Heart left ventricle (tissue), 16 donors: Measurements from ENCODE around the gene ZFAND3. TPM values are rescaled to one million over a fixed set of nuclear protein-coding genes. Genes with fewer than 3 reads are reported as not detected.

Source experiments
- ATAC-seq, 4 donors: fragments of 200-7000 bp; cut with Tn5 transposase; one replicate each; pipeline ENCODE4 v1.9.1; 2020 to 2022; ENCODE audit warnings: moderate library complexity in 4 of 4, mild to moderate bottlenecking in 3 of 4, moderate number of reproducible peaks in 1 of 4
- DNase-seq, 5 donors: peaks; one replicate each; pipeline ENCODE4 v3.0.0-alpha.2; 2020
- H3K27ac ChIP-seq, 12 donors: fragments of 200-600 bp; sonication (generic) in 4 of 12; one replicate each; pipeline versions ENCODE4 v1.5.0 to v1.8.0; 2016 to 2022; ENCODE audit warnings: mild to moderate bottlenecking in 2 of 12
- H3K27me3 ChIP-seq, 9 donors: fragments of 200-600 bp; sonication (generic) in 2 of 9; one replicate each; pipeline versions ENCODE4 v1.5.1 to v1.8.0; 2016 to 2022; ENCODE audit warnings: mild to moderate bottlenecking in 3 of 9
- H3K36me3 ChIP-seq, 9 donors: fragments of 200-600 bp; sonication (generic) in 2 of 9; one replicate each; pipeline versions ENCODE4 v1.5.0 to v1.8.0; 2018 to 2022; ENCODE audit warnings: mild to moderate bottlenecking in 2 of 9
- H3K4me1 ChIP-seq, 12 donors: fragments of 200-600 bp; sonication (generic) in 4 of 12; one replicate each; pipeline versions ENCODE4 v1.5.0 to v1.8.0; 2016 to 2022; ENCODE audit warnings: mild to moderate bottlenecking in 3 of 12
- H3K4me3 ChIP-seq, 12 donors: fragments of 200-600 bp; sonication (generic) in 4 of 12; one replicate each; pipeline versions ENCODE4 v1.5.0 to v1.8.0; 2017 to 2022; ENCODE audit warnings: mild to moderate bottlenecking in 9 of 12, moderate library complexity in 4 of 12
- H3K9me3 ChIP-seq, 12 donors: fragments of 200-600 bp; sonication (generic) in 4 of 12; one replicate each; pipeline versions ENCODE4 v1.5.0 to v1.8.0; 2016 to 2022; ENCODE audit warnings: mild to moderate bottlenecking in 1 of 12
- POLR2A ChIP-seq, 2 donors: fragments of 450-650 bp; IDR thresholded peaks; one replicate each; pipeline ENCODE4 v1.6.1; 2017; ENCODE audit warnings: antibody characterized with exemption in 2 of 2, mild to moderate bottlenecking in 2 of 2, moderate library complexity in 2 of 2
- WGBS, 4 donors: extraction: QIAGEN DNeasy Blood & Tissue Kit in 2 of 4; methylation state at CpG; one replicate each; pipeline versions ENCODE4 v1.1.5 to v1.1.7; 2013 to 2018; 5-methylcytosine and 5-hydroxymethylcytosine counted together
- intact Hi-C, 10 donors: fragments of 100-400 bp; cut with DNase I; formaldehyde crosslinking; loops; one replicate each; pipeline versions ENCODE4 v1.11.1 to v1.14.2; 2022
- polyA plus RNA-seq, 2 donors: library from polyadenylated mRNA; stranded (reverse); fragments of 200-250 nt; gene quantifications; one replicate each; pipeline ENCODE4 v1.2.3, GENCODE V29; 2013
- total RNA-seq, 9 donors: library from RNA; depleted of rRNA in 2 of 9; stranded (reverse); fragments of >200 nt in 2 of 9; fragmentation: NEBNext Ultra II Directional in 3 of 9; extraction: Animal tissue kit (Norgen Biotek cat#: 25700) in 3 of 9; gene quantifications; one replicate each; pipeline versions ENCODE4 v1.1.0 to v1.2.4, GENCODE V29; 2016 to 2023
- TF ChIP-seq, protein P1 (sequence below), 12 donors: fragments of 200-600 bp; sonication (generic) in 4 of 12; IDR thresholded peaks; one replicate each; pipeline versions ENCODE4 v1.5.0 to v1.8.0; 2018 to 2022; ENCODE audit warnings: antibody characterized with exemption in 12 of 12, mild to moderate bottlenecking in 5 of 12
- donor health status: ischemic (EF 13 %, LVEDD 7.1; RV severe dilation, severe dysfunction).
- donor health status: healthy with polysubstance abuse.
- donor health status: DM: no; HTN: yes; CAD: no.
- donor health status: DM: no; HTN: no; CAD: no.
- donor health status: ischemic (EF 25% LVEDD 6.9; RV normal size, moderate dysfunction).
- donor health status: ischemic (EF 25% LVEDD 5.7; RV mildly dilated, moderate dysfunction).
- donor health status: healthy.
- donor health status: DM: yes; HTN: yes; CAD: no.
- donor health status: ischemic (EF 35%, LVEDD 5.7; RV mildly dilated, moderate dysfunction).
- donor health status: nonischemic (EF 11% LVEDD 7.7; RV severe dilation, severe dysfunction).
- donor health status: DM: yes; HTN: yes; CAD: no.
- donor health status: PGD.
- donor health status: ischemic (EF 29% LVEDD 5.4; RV normal size, mild dysfunction).
- donor health status: nonischemic (EF 23%, LVEDD 6.1; RV moderate dilation, normal function).

ZFAND3 gene
- total and polyA plus RNA-seq, 11 donors: 29.1 to 114 (median 88.2) TPM

DNA sequence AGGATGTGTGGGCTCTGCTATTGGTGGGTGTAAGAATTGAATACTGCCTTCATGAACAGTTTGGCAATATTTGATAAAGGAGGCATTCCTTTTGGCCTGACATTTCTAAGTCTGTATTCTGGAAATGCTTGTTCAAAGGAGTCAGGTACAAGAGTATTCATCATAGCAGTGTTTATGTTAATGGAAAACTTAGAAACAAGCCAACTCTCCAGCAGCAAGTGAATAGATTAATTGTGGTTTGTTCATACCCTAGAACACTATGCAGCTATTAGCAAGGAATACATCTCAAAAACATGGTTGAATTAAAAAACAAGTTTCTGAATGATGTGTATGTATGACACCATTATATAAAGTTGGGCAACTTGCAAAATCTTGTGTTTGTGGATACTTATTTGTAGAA, 195.8 kb downstream of the ZFAND3 start:
- peaks cover 0 to 16% (median 0%) of the 10 kb centered on the region in 12 donors for H3K9me3 ChIP-seq
- H3K4me1 ChIP-seq: peaks cover 0 to 20% (median under 1%) of the 10 kb centered on the region in 12 donors
- no peaks in the 10 kb centered on the region for H3K36me3 ChIP-seq
- H3K4me3 ChIP-seq: no peak overlapping the region
- ATAC-seq: no peak
- intact Hi-C loops: loop anchor here in 7 of 10 donors (10.0 kb wide), 2 partner anchors 221 to 311 kb away; no protein-coding TSS in a partner anchor
- no peak for TF ChIP-seq POLR2A (IDR thresholded peaks at IDR 0.05)
- TF ChIP-seq, protein P1, sequence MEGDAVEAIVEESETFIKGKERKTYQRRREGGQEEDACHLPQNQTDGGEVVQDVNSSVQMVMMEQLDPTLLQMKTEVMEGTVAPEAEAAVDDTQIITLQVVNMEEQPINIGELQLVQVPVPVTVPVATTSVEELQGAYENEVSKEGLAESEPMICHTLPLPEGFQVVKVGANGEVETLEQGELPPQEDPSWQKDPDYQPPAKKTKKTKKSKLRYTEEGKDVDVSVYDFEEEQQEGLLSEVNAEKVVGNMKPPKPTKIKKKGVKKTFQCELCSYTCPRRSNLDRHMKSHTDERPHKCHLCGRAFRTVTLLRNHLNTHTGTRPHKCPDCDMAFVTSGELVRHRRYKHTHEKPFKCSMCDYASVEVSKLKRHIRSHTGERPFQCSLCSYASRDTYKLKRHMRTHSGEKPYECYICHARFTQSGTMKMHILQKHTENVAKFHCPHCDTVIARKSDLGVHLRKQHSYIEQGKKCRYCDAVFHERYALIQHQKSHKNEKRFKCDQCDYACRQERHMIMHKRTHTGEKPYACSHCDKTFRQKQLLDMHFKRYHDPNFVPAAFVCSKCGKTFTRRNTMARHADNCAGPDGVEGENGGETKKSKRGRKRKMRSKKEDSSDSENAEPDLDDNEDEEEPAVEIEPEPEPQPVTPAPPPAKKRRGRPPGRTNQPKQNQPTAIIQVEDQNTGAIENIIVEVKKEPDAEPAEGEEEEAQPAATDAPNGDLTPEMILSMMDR (IDR thresholded peaks at IDR 0.05): no peak
- no peaks in the 10 kb centered on the region for H3K27me3 ChIP-seq
- no peak overlapping the region for H3K27ac ChIP-seq
- no peak for DNase-seq

DNA sequence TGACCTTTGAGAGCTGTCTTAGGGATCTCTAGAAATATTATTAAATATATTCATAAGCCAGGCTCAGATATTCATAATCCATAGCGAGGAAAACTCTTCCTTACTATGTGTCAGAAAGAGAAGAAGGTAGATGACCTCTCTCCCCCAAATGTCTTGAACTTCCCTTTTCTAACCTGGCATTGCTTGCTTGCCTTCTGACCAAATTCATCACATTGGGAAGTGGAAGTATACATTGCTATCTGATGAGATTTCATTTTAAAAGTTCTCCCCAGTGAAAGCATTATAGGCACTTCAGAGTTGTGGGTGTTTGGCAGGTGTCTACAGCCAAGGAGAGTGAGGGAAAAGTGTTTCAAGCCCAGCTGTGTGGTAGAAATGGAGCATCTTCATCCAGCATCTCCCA, 197.3 kb downstream of the ZFAND3 start:
- Histone ChIP-seq H3K4me3 (no peak overlapping the region), H3K27me3 (no peaks in the 10 kb centered on the region), H3K27ac (no peak overlapping the region), H3K36me3 (no peaks in the 10 kb centered on the region), H3K4me1 (peaks cover 0 to 29% (median 12%) of the 10 kb centered on the region in 12 donors), H3K9me3 (peaks cover 0 to 3% (median 0%) of the 10 kb centered on the region in 12 donors)
- no peak for ATAC-seq
- no peak for TF ChIP-seq POLR2A (IDR thresholded peaks at IDR 0.05)
- TF ChIP-seq, protein P1 (IDR thresholded peaks at IDR 0.05): no peak
- DNase-seq: no peak
- 92 to 97% (median 95%) methylated on average over 1 of the region's 1 CpG for WGBS, 4 donors
- intact Hi-C loops: loop anchor here in 7 of 10 donors (10.0 kb wide), 2 partner anchors 222 to 312 kb away; no protein-coding TSS in a partner anchor

DNA sequence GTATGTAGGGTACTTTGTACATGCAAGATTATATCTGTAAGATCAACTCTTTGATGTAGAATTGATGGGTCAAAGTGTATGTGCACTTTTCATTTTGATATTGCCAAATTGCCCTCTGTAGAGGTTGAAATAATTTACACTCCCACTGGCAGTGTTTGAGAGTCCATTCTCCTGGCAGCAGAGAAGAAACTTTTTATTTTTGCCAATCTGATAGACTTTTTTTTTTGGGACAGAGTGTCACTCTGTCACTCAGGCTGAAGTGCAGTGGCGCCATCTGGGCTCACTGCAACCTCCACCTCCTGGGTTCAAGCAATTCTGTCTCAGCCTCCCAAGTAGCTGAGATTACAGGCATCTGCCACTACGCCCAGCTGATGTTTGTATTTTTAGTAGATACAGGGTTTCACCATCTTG, 199.2 kb downstream of the ZFAND3 start:
- 62 to 85% (median 83%) methylated on average over 2 of the region's 2 CpGs for WGBS, 4 donors
- H3K4me1 ChIP-seq: peaks cover 0 to 29% (median 15%) of the 10 kb centered on the region in 12 donors

DNA sequence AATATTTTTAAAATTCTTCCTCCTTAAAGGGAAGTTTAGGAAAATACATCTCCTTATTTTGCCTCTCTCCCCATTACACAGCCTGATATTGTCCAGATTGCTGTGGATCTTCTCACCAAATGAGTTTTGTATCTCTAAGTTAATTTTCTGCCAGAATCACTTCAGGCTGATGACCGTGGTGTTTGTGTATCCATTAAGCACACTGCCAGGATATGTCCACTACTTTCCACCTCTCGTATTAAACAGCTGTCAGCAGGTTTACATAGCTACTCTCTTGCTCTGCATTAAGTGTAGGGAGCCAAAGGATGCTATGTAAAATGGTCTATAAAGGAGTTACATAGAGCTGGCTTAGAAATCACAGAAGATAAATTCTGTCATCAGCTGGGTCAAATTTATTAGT, 201.1 kb downstream of the ZFAND3 start:
- 33 to 53% (median 47%) methylated on average over 2 of the region's 2 CpGs for WGBS, 4 donors
- no peak overlapping the region for H3K4me3 ChIP-seq
- ATAC-seq (peak in 1 of 4 donors; percentile 28), DNase-seq (no peak)
- intact Hi-C loops: loop anchor here in 1 of 10 donors (10.0 kb wide), 1 partner anchor 474 kb away; no protein-coding TSS in a partner anchor
- TF ChIP-seq, protein P1 (IDR thresholded peaks at IDR 0.05): no peak
- TF ChIP-seq POLR2A (IDR thresholded peaks at IDR 0.05): no peak
- H3K27ac ChIP-seq: no peak overlapping the region
- H3K36me3 ChIP-seq: no peaks in the 10 kb centered on the region
- no peaks in the 10 kb centered on the region for H3K27me3 ChIP-seq
- peaks cover 0 to 29% (median 15%) of the 10 kb centered on the region in 12 donors for H3K4me1 ChIP-seq
- H3K9me3 ChIP-seq: peaks cover 0 to 10% (median 2%) of the 10 kb centered on the region in 12 donors

More for the DNA sequence above, 199.2 kb downstream of the ZFAND3 start:
- Histone ChIP-seq H3K27ac (no peak overlapping the region), H3K27me3 (no peaks in the 10 kb centered on the region), H3K36me3 (no peaks in the 10 kb centered on the region), H3K9me3 (no peaks in the 10 kb centered on the region), H3K4me3 (no peak overlapping the region)
- intact Hi-C loops: loop anchor here in 7 of 10 donors (10.0 kb wide), 2 partner anchors 224 to 314 kb away; no protein-coding TSS in a partner anchor
- ATAC-seq (no peak), DNase-seq (no peak)
- TF ChIP-seq, protein P1 (IDR thresholded peaks at IDR 0.05): no peak
- TF ChIP-seq POLR2A (IDR thresholded peaks at IDR 0.05): no peak
